DMS79 (cell line): ENCODE results near the gene SEC61A1.

ENCODE experiments used
- DNase-seq: peaks from one replicate; lab custom pipeline; 2025; lab: John Stamatoyannopoulos, UW

Gene SEC61A1

DNA sequence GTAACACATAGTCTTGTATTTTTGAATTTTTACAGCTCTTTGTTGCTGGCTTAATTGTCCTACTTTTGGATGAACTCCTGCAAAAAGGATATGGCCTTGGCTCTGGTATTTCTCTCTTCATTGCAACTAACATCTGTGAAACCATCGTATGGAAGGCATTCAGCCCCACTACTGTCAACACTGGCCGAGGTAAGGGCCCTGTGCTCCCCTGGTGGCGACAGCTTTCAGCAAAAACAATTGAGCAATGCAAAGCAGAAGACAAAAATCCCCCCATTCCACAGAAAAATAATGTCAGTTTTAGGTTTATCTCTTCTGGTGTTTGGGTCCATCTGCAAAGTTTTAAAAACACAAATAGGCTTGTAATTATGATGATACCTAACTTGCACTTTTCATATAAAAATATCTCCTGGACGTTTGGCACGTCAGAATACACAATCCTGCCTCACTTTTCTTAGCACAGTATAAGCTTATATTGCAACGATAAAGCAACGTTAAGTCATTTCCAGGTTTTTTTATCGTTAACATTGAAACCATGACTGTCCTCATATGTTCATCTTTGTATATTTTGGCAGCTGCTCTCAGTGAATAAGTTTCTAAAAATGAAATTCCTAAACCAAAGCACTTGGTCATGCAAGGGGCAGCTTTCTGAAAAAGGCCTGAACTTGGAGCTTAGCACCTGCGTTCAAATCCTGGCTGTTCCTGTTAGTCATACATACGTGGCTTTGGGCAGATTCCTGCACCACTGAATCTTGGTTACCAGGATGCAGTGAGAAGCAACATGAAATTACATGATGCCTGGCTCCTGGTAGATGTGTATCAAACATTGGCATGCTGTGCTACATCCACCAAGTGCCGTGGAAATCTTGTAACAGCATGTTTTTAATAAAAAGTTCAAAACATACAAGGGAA lies 8.5 kb downstream of the SEC61A1 start:
- DNase-seq, result no peak

DNA sequence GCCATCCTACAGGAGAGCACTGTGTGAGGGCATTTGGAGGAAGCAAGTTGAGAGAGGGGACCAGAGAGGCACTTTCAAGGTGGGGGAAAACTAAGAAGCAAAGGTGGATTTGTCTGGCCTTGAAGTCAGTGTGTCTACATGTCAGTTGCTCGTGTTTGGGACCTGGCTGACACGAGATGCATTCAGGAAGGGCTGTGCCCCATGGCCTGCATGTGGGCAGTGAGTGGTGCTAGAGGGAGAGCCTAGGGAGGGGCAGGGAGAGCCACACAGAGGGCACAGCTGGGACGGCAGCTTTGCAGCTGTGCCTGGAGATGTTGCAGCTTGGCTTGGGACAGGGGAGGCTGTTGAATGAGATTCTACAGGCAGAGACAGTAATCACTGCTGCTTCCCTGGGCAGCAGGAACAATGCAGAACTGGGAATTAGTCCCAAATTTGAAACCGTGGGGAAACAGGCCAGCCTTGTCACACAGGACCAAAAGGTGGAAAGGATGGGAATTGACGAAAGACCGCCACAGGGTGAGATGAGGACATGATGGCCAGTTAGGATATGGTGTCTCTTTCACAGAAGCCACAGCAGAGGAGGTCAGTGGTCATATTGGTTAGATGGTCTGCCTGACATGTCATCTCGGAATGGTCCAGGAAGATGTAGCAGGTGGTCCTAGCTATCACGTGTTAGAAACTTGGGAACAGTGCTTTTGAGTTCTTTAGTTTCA lies 10.0 kb downstream of the SEC61A1 start:
- DNase-seq, result no peak

DNA sequence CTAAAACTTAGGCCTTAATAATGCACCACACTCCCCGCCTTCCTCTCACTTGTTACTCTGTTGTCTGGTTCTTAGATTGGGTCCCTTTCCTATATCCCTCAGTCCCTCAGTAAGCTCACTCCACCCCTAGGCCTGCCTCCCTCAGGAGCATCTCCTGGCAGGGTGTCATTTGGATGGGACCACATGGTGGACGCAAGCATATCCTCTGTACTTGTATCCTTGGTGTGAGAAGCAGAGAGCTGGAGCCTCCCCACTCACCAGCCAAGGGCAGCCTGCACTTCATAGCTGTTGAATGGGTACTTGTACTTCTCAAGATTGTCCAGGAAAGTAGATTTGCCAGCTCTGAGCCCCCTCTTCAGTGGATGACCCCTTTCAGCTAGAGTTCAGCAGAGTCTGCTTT lies 11.6 kb downstream of the SEC61A1 start:
- no peak for DNase-seq

DNA sequence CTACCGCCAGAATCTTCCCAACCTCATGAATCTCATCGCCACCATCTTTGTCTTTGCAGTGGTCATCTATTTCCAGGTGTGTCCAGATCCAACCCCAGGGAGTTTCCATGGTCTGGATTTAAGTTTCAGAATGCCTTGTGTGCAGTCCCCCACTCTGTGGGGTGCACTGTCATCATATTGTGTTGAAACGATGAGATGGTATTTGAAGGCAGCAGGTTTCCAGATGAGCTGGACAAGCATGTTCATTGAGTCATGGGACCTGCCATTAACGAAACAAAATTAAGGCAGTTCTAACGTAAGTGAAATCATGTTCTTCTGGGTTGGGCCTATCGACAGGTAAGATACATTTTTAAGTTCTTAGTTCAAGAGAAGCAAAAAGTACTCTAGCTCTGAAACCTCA lies 12.7 kb downstream of the SEC61A1 start:
- DNase-seq, result no peak

DNA sequence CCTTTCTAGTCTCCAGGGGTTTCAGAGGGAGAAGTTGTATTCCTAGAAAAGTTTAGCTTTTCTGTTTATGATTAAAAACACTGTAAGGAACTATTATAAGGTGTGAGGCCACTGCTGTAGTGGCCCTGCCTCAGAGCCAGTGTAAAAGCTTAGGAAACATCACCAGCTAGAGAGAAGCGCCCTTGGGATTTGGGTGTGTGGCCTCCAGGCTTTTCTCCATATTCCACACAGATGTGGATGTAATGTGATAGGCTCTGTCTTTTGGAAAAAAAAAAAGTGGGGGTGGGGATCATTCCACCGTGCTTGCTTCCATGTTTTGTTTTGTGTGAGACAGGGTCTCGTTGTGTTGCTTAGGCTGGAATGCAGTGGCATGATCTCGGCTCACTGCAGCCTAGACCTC lies 13.9 kb downstream of the SEC61A1 start:
- no peak for DNase-seq

DNA sequence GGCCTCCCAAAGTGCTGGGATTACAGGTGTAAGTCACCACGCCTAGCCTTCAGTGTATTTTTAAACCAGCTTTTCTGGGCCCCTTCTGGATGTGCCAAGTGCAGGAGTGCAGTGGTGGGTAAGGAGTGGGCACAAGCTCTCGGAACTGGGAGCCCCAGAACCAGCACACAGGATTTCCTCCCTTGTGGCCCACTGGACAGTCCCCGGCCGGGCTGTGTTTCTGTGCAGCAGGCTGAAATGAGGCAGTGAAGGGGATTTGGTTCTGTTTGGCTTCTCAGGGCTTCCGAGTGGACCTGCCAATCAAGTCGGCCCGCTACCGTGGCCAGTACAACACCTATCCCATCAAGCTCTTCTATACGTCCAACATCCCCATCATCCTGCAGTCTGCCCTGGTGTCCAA lies 14.4 kb downstream of the SEC61A1 start:
- DNase-seq, result no peak

DNA sequence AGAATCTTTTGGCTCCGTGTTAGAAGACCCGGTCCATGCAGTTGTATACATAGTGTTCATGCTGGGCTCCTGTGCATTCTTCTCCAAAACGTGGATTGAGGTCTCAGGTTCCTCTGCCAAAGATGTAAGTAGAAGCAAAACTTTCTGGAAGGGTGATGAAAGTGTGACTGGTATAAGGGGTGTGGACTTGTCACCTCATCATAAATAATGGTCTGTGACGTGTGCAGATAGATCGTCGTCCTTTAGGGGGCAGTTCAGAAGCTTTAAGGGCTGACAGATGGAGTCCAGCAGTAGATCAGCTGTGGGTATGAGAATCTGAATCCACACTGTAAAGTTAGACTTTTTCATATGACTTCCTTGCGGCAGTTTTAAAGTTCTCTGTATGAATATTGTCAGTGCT lies 15.3 kb downstream of the SEC61A1 start:
- DNase-seq, result no peak

DNA sequence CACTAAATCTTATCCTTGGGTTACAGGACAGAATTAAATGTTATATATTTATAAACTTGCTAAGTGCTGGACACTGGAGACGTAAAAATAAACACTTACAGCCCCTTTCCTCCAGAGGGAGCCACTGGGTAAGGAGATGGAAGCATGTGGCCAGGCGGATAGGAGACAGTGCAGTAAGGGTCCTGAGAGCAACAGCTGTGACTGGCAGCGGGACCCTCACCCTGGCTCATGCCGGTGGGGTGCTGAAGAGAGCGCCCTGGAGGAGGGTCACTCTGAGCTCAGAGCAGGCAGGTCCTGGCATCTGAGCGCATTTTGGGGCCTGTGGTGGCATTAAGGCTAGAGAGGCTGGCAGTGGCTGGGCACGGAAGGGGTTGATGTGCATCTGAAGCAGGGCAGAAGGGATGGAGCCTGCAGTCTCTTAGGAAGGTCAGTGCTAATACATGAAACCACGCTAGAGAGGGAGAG lies 16.0 kb downstream of the SEC61A1 start:
- no peak for DNase-seq

DNA sequence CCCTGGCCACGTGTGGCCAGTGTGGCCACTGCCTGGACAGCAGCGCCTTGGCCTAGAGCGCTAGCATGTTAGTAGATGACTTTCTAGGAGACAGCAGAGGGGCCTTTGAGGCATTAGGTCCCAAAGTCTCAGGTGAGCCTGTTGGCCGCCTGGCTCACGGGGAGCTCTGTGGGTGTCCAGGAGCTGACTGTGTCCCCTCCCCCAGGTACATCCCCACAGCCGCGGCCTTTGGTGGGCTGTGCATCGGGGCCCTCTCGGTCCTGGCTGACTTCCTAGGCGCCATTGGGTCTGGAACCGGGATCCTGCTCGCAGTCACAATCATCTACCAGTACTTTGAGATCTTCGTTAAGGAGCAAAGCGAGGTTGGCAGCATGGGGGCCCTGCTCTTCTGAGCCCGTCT lies 17.0 kb downstream of the SEC61A1 start:
- DNase-seq, result no peak

DNA sequence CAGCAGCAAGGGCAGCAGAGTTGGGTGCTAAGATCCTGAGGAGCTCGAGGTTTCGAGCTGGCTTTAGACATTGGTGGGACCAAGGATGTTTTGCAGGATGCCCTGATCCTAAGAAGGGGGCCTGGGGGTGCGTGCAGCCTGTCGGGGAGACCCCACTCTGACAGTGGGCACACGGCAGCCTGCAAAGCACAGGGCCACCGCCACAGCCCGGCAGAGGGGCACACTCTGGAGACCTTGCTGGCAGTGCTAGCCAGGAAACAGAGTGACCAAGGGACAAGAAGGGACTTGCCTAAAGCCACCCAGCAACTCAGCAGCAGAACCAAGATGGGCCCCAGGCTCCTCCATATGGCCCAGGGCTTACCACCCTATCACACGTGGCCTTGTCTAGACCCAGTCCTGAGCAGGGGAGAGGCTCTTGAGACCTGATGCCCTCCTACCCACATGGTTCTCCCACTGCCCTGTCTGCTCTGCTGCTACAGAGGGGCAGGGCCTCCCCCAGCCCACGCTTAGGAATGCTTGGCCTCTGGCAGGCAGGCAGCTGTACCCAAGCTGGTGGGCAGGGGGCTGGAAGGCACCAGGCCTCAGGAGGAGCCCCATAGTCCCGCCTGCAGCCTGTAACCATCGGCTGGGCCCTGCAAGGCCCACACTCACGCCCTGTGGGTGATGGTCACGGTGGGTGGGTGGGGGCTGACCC lies 18.8 kb downstream of the SEC61A1 start:
- DNase-seq, result no peak

DNA sequence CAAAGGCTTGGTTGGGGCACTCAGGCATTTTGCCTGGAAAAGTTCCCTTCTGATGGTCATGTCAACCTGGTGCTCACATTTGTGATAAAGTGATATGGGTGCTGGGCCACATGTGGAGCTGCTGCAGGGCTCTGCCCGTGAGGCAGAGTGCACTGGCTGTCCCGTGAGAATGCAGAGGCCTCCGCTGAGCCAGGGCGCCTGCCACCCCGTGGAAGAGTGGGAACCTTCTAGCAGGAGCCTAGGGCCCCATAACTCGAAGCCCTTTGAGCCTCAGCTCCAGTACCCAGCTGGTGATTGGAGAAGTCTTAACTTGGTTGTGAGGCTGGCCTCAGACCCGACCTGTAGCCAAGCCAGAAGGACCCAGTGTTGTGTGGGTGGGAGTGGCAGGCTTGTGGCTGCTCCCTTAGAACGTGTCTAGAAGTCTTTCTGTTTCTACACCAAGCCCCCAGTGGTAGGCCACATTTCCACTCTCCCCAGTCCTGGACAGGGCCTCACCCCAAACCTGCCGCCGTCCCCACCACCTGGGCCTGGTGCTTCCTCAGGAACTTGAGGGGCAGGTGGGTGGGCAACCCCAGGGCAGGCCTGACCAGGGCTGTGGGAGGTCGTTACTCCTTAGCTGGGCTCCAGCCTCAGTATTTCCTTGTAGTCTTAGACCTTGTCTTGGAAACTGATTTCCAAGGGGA lies 19.7 kb downstream of the SEC61A1 start:
- DNase-seq, result no peak

DNA sequence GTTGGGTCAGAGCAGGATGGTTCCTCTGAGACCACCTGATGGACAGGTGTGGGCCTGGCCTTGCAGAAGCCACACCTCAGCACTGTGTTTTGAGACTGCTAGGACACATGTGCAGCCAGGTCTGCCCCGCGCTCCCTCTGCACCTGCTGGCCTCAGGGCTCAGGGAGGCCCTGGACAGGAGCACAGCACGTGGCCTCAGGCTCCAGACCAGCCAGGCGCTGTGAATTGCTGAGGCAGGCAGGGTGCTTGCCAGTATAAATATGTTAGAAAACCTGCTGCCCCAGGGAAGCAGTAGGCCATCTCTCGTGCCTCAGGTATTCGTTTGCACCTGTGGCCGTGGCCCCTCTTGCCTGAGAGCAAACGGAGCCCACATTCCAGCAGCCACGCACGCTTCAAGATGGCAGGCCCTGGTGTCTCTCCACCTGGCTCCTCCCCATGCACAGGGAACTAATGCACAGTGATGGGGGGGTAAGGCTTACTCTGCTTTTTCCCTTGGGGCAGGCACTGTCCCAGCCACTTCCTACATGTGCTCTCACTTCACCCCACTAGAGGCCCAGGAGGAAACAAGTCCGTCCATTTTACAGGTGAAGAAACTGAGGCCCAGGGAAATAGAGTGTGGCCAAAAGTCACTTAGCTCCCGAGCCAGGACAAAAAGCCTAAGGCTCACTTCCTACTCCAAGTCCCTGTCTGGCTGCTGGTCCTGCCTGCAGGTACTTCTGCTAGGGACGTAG lies 20.4 kb downstream of the SEC61A1 start:
- DNase-seq, result no peak

DNA sequence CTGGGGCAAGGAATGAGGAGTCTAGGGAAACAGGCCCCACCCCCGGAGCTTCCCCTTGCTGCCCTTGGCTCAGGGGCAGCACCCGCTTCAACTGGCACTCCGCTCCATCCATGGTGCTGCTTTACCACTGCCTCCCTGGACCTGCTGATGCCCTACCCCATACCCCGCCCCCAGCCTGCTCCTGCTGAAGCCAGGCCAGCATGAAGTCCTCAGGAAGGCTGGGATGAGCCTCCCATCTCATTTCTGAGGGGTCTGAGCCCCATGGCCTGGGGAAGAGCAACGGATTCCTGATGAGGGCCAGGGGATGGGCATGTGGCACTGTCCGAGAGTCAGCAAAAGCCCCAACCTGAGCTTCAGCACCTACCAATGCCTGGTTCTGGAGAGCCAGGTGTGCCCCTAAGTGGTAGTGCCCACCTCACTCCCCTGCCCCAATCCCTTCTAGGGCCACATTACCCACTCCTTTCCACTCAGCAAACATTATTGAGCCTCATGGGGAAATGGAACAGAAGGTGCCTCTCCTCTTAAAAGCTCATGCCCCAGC lies 21.0 kb downstream of the SEC61A1 start:
- no peak for DNase-seq

DNA sequence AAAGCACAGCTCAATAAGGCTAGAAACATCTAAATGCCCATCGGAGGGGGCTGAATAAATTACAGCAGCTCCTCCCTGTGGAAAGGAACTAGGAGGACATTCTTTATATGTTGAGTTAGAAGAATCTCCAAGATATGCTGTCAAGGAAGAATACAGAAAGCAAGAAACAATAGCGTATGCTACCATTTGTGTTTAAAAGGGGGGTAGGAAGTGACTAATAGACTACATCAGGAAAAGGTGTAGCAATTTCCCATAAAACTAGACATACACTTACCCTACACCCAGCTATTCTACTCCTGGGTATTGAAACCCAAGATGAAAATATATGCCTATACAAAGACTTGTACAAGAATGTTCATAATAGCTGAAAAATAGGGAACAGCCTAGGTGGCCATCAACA lies 21.6 kb downstream of the SEC61A1 start:
- no peak for DNase-seq

DNA sequence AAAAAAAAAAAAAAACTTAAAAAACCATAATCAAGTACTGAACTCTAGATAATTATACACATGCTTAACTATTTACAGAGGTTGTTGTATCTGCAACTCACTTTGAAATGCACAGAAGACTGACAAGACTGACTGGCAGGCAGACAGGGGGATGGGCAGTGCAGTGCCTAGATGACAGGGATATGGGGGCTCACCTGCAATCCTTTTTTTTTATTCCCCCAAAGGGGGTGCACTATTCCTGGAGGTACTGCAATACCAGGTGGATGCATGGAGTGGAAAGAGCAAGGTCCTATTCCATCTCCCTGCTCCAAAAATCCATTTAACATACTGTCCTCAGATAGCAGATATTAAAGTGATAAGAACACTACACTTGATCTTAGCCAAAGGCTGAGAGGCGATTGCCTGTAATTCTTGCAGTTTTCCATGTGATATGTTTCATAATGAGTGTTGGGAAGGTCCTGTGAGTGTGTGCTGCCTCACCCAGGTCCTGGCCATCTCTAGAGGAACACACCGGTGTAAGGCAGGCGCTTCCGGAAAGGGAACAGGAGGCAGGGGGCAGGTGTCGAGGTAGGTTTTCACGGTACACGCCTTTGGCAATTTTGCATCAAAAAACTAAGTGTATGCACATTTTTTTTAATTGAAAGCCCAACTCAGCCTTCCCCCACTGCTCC lies 22.7 kb downstream of the SEC61A1 start:
- no peak for DNase-seq

DNA sequence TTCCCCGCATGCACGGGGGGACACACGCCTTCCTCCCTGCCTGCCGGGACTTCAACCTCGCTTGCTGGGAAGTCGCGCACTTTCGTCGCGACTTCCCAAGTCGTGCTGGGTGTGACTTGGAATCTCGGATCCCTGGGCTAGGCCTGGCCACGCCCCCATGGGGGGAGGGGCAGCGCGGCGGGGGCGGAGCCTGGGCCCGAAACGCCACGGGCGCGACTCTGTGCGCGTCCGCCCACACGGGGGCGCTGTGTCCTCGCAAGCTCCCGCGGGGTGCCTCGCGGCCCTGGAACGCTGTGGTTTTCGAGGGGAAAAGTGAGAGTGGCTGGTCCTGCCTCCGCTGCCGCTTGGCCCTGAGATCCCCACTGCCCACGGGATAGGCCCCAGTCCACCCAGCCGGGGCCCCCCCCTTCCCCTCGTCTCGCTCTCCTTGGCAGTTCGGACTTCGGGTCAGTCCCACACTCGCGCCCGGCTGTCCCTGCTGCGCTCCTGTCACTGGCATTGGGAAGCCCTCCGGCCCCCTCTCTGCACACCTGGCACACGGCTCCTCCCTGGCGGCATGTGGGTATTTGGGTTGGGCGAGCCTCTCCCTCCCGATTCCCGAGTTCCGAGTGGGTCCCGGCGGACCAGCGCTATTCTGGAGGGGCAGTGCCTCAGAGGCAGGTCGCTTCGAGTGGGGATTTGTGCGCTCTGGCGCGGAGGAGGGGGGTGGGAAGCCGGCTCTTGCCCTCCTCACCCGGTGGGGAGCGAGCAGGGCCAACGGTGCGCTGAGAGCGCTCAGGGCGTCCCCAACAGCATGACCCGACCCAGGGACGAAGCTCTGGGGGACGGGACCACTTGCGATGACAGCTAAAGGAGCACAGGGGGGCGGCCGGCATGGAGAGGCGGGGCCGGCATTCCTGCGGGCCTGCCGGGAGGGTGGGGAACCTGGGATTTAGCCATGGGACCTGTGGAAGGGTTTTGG lies 23.6 kb downstream of the SEC61A1 start:
- peak; percentile 60 for DNase-seq

DNA sequence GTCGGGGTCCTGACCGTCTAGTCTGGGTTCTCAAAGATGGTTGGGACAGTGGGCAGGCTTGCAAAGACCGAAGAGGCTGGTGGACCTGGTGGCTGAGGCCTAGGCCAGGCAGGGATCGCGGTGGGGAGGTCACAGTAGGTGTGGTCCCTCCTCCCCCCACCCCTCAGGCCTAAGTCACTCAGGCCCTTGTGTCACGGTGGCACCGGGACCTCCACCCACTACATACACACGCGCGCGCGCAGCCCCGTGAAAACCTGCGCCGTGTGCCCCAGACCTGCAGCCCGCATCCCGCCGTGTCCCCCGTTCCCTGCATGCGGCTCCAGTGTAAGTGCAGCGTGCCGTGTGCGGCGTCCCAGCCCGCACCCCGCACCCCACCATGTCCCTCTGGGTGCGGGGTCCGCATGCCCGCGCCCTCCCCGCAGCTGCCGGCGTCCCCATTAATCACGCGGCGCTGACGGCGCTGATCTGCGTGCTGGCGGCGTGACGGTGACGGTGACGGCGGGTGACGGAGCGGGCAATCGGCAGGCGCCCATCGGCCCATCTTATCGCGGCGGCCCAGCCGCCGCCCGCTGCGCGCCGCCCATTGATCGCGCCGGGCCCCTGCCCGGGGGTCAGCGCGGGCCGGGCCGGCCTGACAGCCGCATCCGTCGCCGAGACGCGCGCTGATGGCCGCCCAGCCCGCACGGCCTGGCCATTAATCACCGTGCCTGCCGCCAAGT lies 24.4 kb downstream of the SEC61A1 start:
- no peak for DNase-seq

DNA sequence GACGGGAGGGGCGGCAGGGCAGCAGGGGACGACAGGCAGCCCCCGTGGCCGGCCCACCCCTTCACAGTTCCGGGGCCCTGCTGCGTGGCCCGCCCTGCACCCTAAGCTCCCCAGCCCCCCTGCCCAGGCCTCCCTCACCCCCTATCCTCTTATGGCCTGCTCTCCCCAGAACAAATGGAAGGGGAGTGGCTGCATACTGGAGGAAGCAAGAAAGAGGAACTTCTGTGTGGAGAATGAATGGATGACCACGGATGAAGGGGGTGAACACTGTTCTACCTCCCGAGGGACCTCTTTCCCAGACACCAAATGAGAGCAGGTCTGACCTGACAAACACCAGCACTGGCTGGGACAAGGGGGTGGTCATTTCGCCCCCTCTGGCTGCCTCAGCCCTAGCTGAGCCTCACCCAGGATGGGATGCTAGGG lies 25.0 kb downstream of the SEC61A1 start:
- no peak for DNase-seq

DNA sequence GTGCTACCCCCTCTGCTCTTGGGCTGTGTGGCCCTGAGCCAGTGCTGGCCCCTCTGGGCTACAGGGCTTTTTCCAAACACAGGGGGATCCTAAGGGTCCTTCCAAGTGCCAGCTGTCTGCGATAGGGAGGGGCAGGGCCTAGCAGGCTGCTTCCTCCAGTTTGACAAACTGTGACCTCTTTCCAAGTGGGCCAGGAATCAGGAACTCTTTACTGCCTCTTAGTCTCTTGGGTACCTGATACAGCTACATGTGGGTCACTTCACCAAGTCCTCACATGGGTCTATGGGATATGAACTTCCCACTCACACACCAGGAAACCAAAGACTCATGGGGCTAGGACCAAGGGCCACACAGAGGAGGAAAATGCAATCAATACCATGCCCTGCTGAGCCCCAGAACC lies 25.4 kb downstream of the SEC61A1 start:
- no peak for DNase-seq
